ENCODE measurements around the gene ECEL1. TPM values are rescaled to one million over a fixed set of nuclear protein-coding genes. Genes with fewer than 3 reads are reported as not detected.
A peak's percentile ranks its signal among the peaks of the same experiment; 100 is the strongest.

Gene ECEL1
- polyA plus RNA-seq, 4 donors, result 0.38 to 1.7 TPM; not detected in 2

DNA sequence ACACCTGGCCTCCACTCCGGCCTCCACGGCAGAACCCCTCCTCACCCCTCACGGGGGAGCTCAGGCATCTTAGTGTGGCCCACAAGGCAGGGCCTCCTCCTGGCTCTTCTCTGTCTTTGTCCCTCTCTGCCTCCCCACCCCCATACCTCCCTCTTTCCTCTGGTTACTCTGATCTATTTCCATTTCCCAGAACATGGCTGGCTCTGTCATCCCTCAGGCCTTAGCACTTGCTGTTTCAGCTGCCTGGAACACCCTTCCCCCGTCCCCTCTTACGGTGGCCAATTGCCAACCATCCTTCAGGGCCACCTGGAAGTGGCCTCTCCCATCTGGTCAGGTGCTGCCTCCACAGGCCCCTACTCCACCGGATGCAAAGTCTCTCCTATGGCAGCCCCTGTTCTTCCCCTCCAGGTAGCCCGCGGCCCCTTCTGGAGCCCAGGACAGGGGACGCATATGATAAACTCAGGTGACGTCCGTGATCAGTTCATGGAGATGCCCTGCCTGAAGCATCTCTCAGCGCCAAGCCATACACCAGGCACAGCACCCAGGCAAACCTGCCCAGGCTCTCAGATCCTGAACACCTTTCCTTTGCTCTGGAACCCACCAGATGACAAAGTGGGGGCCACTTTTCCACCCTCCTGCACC lies 3.6 kb upstream of the ECEL1 start:
- DNase-seq (no peak), FAIRE-seq (no peak)
- no peaks in the 10 kb centered on the region for H3K36me3 ChIP-seq (ENCODE audit: control insufficient read depth in 3 of 3, insufficient read depth in 2 of 3, low read depth in 1 of 3, low read length in 3 of 3)
- H3K4me1 ChIP-seq (ENCODE audit: control insufficient read depth in 3 of 3, insufficient read depth in 2 of 3, low read depth in 1 of 3, low read length in 2 of 3), result peaks cover 0 to 3% (median 0%) of the 10 kb centered on the region in 3 donors
- no peak overlapping the region for H3K4me3 ChIP-seq (ENCODE audit: low read depth in 1 of 3, low read length in 3 of 3)
- no peak overlapping the region for H3K27ac ChIP-seq (ENCODE audit: low read depth in 1 of 3, low read length in 2 of 3)
- H3K9me3 ChIP-seq (ENCODE audit: control insufficient read depth in 2 of 2, insufficient read depth in 1 of 2, low read depth in 1 of 2, low read length in 1 of 2), result no peaks in the 10 kb centered on the region
- peaks cover 17 to 38% (median 17%) of the 10 kb centered on the region in 3 donors for H3K27me3 ChIP-seq (ENCODE audit: control insufficient read depth in 3 of 3, insufficient read depth in 3 of 3, low read length in 3 of 3)
- 85 to 93% (median 86%) methylated on average over 12 of the region's 12 CpGs for WGBS, 3 donors

DNA sequence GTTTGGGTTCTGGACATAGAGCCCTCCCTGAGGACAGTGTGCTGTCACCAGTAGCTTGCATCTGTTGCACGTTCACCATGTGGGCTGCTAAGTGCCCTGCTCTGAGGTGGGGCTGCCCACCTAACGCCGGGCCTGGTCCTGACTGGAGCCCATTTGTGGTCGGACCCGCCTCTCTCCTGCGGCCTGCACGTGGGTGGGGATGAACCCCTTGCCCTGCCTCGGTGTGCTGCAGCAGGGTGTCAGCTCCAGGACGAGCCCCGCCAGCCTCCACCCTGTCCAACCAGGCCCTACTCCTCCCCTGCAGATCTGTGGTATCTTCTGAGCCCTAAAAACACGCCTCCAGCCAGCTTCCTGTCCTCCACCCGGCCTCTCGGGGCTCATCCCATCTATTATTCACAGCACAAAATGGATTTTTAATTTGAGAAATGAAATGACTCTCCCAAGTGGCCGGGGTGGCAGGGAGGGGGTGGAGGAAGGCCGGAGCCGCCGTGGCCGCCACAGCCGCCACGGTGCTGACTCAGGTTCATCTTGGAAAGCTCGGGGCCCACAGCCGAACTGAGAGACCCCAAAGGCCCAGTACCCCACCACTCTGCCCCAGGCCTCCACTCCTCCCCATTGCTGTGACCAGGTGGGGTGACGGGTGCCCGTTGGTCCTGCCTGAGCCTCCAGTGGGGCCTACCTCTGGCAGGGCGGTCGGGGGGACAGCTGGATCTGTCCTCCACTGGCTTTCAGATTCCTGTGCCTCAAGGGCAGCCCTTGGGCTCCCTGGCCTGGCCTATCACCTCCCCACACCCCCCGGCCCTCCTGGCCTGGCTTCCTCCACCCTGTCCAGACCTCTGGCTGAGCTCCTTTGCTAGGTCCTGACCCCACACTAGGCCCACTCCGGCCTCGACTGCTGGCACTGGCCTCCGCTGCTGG lies 2.8 kb upstream of the ECEL1 start:
- WGBS, 3 donors, result 83 to 86% (median 85%) methylated on average over 29 to 30 of the region's 30 CpGs
- DNase-seq (no peak), FAIRE-seq (no peak)
- H3K4me3 ChIP-seq (ENCODE audit: low read depth in 1 of 3, low read length in 3 of 3), result no peak overlapping the region
- peaks cover 0 to 3% (median 0%) of the 10 kb centered on the region in 3 donors for H3K4me1 ChIP-seq (ENCODE audit: control insufficient read depth in 3 of 3, insufficient read depth in 2 of 3, low read depth in 1 of 3, low read length in 2 of 3)
- H3K9me3 ChIP-seq (ENCODE audit: control insufficient read depth in 2 of 2, insufficient read depth in 1 of 2, low read depth in 1 of 2, low read length in 1 of 2), result no peaks in the 10 kb centered on the region
- peaks cover 17 to 45% (median 23%) of the 10 kb centered on the region in 3 donors for H3K27me3 ChIP-seq (ENCODE audit: control insufficient read depth in 3 of 3, insufficient read depth in 3 of 3, low read length in 3 of 3)
- H3K36me3 ChIP-seq (ENCODE audit: control insufficient read depth in 3 of 3, insufficient read depth in 2 of 3, low read depth in 1 of 3, low read length in 3 of 3), result no peaks in the 10 kb centered on the region
- no peak overlapping the region for H3K27ac ChIP-seq (ENCODE audit: low read depth in 1 of 3, low read length in 2 of 3)

DNA sequence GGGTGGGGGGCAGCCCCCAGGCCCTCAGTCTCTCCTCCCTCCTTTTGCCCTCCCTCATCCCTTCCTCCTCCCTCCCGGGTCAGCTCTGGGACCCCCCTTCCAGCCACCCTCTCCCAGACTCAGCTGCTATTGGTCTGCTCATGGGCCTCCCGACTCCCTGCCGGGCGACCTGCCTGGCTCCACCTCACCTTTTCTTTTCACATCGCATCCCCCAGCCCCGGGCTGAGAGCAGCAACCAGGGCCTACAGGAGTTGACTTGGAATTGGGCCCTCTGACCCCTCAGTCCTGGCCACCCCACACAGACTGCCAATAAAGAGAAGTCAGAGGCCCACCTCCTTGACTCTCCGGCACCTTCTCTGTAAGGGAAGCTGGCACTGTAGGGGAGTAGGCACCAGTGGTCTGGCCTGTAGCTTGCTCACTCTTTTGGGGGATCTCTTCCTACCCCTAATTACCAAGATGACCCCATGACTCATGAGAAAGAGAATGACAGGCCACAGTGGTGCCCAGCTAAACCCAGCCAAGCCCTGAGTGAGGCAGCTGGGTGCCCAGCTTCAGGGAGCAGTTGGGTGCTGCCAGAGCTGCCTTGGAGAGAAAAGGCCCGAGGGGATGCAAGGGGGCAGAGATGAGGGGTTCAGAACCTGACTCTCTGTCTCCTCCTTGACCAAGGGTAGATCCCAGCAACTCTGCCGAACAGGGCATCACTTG lies 2.0 kb upstream of the ECEL1 start:
- DNase-seq (no peak), FAIRE-seq (no peak)
- Histone ChIP-seq H3K4me3 (ENCODE audit: low read depth in 1 of 3, low read length in 3 of 3) (no peak overlapping the region), H3K27me3 (ENCODE audit: control insufficient read depth in 3 of 3, insufficient read depth in 3 of 3, low read length in 3 of 3) (peaks cover 22 to 53% (median 23%) of the 10 kb centered on the region in 3 donors), H3K36me3 (ENCODE audit: control insufficient read depth in 3 of 3, insufficient read depth in 2 of 3, low read depth in 1 of 3, low read length in 3 of 3) (no peaks in the 10 kb centered on the region), H3K4me1 (ENCODE audit: control insufficient read depth in 3 of 3, insufficient read depth in 2 of 3, low read depth in 1 of 3, low read length in 2 of 3) (peaks cover 0 to 3% (median 0%) of the 10 kb centered on the region in 3 donors), H3K27ac (ENCODE audit: low read depth in 1 of 3, low read length in 2 of 3) (no peak overlapping the region), H3K9me3 (ENCODE audit: control insufficient read depth in 2 of 2, insufficient read depth in 1 of 2, low read depth in 1 of 2, low read length in 1 of 2) (no peaks in the 10 kb centered on the region)
- WGBS, 3 donors, result 67 to 72% (median 72%) methylated on average over 9 of the region's 9 CpGs

DNA sequence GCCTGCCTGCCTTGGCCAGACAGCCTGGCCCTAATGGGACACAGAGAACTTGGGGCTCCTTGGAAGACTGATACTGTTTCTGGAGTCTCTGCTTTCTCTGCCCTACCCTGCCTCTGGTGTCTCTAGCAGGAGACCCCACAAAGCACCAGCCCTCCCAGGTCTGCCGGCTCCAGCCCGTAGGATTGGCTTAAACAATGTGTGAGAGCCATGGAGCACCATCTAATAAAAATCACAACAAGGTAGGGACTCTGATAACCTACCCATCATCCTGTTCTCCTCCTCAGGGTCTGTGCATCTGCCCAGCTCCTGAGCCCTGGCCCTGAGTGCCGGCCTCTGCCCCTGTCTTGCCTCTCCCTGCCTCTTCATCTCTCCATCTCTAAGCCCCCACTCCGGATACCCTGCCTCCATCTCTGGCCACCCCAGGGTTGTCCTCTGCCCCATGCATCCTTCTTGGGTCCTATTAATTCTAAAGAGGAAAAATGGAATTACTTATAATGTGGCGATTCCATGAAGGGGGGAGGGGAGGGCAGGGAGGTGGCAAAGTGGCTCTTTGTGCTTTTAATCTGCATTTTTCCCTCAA lies 1.2 kb upstream of the ECEL1 start:
- Histone ChIP-seq H3K36me3 (ENCODE audit: control insufficient read depth in 3 of 3, insufficient read depth in 2 of 3, low read depth in 1 of 3, low read length in 3 of 3) (no peaks in the 10 kb centered on the region), H3K27ac (ENCODE audit: low read depth in 1 of 3, low read length in 2 of 3) (no peak overlapping the region), H3K4me1 (ENCODE audit: control insufficient read depth in 3 of 3, insufficient read depth in 2 of 3, low read depth in 1 of 3, low read length in 2 of 3) (peaks cover 0 to 3% (median 0%) of the 10 kb centered on the region in 3 donors), H3K9me3 (ENCODE audit: control insufficient read depth in 2 of 2, insufficient read depth in 1 of 2, low read depth in 1 of 2, low read length in 1 of 2) (no peaks in the 10 kb centered on the region), H3K4me3 (ENCODE audit: low read depth in 1 of 3, low read length in 3 of 3) (no peak overlapping the region), H3K27me3 (ENCODE audit: control insufficient read depth in 3 of 3, insufficient read depth in 3 of 3, low read length in 3 of 3) (peaks cover 23 to 62% (median 29%) of the 10 kb centered on the region in 3 donors)
- WGBS, 3 donors, result 82 to 87% (median 84%) methylated on average over 5 of the region's 5 CpGs
- no peak for FAIRE-seq
- DNase-seq, result no peak

DNA sequence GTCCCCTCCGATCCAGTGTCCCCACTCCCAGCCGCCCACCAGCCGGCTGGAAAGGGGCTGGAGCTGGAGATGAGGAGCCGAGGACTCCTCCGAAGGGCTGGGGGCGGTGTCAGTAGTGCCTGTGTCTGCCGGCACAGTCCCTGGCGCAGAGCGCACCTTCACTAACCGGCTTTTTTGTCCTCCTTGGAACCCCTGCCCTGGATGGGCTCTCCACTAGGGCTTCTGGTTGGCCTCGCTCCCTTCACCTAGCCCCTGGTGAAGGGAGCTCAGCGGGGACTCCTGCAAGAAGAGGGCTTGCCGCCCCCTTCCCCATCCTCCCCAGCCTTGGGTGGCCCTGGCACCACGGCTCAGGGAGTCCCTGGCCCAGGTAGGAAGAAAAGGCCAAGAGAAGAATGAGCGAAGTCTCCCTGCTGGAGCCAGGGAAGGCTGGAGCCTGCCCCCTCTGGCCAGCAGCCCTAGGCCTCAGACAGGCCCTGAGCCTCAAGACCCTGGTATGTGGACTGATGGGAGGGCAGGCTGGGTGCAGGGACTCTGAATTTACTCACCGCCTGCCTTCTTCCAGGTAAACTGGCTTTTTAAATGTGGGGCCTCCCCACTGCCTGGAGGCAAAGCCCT lies 570 bp upstream of the ECEL1 start:
- H3K9me3 ChIP-seq (ENCODE audit: control insufficient read depth in 2 of 2, insufficient read depth in 1 of 2, low read depth in 1 of 2, low read length in 1 of 2), result no peaks in the 10 kb centered on the region
- H3K4me3 ChIP-seq (ENCODE audit: low read depth in 1 of 3, low read length in 3 of 3), result no peak overlapping the region
- H3K27me3 ChIP-seq (ENCODE audit: control insufficient read depth in 3 of 3, insufficient read depth in 3 of 3, low read length in 3 of 3), result peaks cover 23 to 67% (median 29%) of the 10 kb centered on the region in 3 donors
- no peak overlapping the region for H3K27ac ChIP-seq (ENCODE audit: low read depth in 1 of 3, low read length in 2 of 3)
- H3K4me1 ChIP-seq (ENCODE audit: control insufficient read depth in 3 of 3, insufficient read depth in 2 of 3, low read depth in 1 of 3, low read length in 2 of 3), result peaks cover 0 to 3% (median 0%) of the 10 kb centered on the region in 3 donors
- FAIRE-seq, result no peak
- no peak for DNase-seq
- H3K36me3 ChIP-seq (ENCODE audit: control insufficient read depth in 3 of 3, insufficient read depth in 2 of 3, low read depth in 1 of 3, low read length in 3 of 3), result no peaks in the 10 kb centered on the region
- 33 to 52% (median 47%) methylated on average over 14 to 16 of the region's 16 CpGs for WGBS, 3 donors

DNA sequence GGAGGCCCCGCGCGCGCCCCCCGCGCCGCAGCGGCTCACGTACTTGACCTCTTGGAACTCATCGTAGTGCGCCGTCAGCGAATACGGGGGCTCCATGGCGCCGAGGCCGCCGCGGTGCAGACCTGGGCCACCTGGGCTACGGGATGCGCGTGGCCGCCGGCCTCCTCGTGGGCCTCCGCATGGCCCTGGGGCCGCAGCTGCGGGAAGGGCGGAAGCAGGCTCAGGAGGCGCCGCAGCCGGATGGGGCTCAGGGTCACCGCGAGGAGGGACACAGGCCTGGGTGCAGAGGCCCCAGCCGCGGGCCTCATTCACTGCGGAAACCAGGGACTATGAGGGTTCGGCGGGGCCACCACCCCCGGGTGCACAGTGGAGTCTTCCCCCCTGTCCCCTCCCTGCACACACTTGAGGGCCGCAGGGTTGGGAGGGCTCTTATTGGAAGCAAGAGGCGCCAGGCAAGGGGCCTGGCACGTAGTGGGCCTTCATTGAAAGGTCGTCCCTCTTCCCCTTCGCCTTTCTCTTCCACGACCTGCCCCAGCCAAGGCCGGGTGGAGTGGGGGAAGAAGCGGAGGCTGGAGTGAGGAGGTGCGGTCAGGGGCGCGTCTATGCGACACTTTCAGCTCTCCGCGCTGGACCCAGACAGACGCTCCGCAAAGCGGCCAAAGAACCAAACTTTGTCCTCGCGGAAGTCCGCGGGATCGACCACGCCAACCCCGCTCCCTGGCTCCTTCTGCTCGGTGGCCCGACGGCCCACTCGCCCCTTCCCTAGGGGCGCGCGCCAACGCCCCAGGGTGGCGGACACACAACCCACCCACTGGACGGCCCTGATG lies 863 bp downstream of the ECEL1 start:
- Histone ChIP-seq H3K9me3 (ENCODE audit: control insufficient read depth in 2 of 2, insufficient read depth in 1 of 2, low read depth in 1 of 2, low read length in 1 of 2) (no peaks in the 10 kb centered on the region), H3K27me3 (ENCODE audit: control insufficient read depth in 3 of 3, insufficient read depth in 3 of 3, low read length in 3 of 3) (peaks cover 23 to 71% (median 29%) of the 10 kb centered on the region in 3 donors), H3K4me3 (ENCODE audit: low read depth in 1 of 3, low read length in 3 of 3) (peak overlapping the region in 1 of 3 donors; percentile 23), H3K4me1 (ENCODE audit: control insufficient read depth in 3 of 3, insufficient read depth in 2 of 3, low read depth in 1 of 3, low read length in 2 of 3) (peaks cover 0 to 3% (median 0%) of the 10 kb centered on the region in 3 donors), H3K27ac (ENCODE audit: low read depth in 1 of 3, low read length in 2 of 3) (no peak overlapping the region), H3K36me3 (ENCODE audit: control insufficient read depth in 3 of 3, insufficient read depth in 2 of 3, low read depth in 1 of 3, low read length in 3 of 3) (no peaks in the 10 kb centered on the region)
- 3 to 9% (median 4%) methylated on average over 55 to 74 of the region's 74 CpGs for WGBS, 3 donors
- DNase-seq, result peak in 1 of 2 donors; percentile 31
- FAIRE-seq, result no peak

DNA sequence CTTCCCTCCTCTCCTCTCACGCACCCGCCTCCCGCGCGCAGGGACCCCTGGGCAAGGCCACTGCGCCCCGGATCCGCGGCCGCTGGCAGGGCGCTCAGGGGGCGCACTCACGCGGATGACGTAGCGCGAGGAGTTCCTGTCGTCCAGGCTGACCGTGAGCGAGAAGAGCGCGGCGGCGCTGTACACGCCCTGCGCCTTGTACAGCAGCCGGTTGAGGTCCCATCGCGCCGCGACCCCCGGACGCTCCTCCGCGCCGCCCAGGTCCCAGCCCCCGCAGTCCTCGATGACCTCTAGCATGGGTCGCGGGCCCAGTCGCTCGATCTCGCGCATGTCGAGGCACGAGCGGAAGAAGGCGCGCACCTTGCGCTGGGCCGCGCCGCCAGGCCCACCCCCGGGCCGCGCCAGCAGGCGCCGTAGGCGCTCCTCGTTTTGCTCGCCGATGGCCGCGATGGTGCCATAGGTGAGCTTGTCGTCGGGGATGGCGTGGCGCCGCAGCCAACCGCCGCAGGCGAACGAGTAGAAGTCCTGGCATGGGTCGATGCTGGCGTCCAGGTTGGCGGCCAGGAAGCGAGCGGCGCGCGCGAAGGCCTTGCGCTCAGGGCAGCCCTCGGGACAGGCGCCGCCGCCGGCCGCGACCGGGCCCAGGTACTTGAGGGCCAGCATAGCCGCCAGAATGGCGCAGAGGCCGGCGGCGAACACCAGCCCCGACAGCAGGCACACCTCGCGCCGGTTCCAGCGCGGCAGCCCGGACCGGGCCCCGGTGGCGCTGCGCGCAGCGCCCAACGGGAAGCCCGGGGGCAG lies 1.7 kb downstream of the ECEL1 start:
- Histone ChIP-seq H3K9me3 (ENCODE audit: control insufficient read depth in 2 of 2, insufficient read depth in 1 of 2, low read depth in 1 of 2, low read length in 1 of 2) (no peaks in the 10 kb centered on the region), H3K4me3 (ENCODE audit: low read depth in 1 of 3, low read length in 3 of 3) (no peak overlapping the region), H3K4me1 (ENCODE audit: control insufficient read depth in 3 of 3, insufficient read depth in 2 of 3, low read depth in 1 of 3, low read length in 2 of 3) (peaks cover 0 to 3% (median 0%) of the 10 kb centered on the region in 3 donors), H3K27me3 (ENCODE audit: control insufficient read depth in 3 of 3, insufficient read depth in 3 of 3, low read length in 3 of 3) (peaks cover 23 to 77% (median 29%) of the 10 kb centered on the region in 3 donors), H3K36me3 (ENCODE audit: control insufficient read depth in 3 of 3, insufficient read depth in 2 of 3, low read depth in 1 of 3, low read length in 3 of 3) (no peaks in the 10 kb centered on the region), H3K27ac (ENCODE audit: low read depth in 1 of 3, low read length in 2 of 3) (no peak overlapping the region)
- FAIRE-seq (no peak), DNase-seq (peak in 1 of 2 donors; percentile 46)
- WGBS, 3 donors, result 3 to 11% (median 5%) methylated on average over 66 to 111 of the region's 111 CpGs
